GM19035 (cell line): Measurements from ENCODE around the gene ACTRT2.

Experiments
- ATAC-seq: cut with Tn5 transposase; IDR thresholded peaks from one replicate; pipeline ENCODE4 v1.9.1; 2021; ENCODE audit not compliant: unreplicated experiment

Gene ACTRT2

DNA sequence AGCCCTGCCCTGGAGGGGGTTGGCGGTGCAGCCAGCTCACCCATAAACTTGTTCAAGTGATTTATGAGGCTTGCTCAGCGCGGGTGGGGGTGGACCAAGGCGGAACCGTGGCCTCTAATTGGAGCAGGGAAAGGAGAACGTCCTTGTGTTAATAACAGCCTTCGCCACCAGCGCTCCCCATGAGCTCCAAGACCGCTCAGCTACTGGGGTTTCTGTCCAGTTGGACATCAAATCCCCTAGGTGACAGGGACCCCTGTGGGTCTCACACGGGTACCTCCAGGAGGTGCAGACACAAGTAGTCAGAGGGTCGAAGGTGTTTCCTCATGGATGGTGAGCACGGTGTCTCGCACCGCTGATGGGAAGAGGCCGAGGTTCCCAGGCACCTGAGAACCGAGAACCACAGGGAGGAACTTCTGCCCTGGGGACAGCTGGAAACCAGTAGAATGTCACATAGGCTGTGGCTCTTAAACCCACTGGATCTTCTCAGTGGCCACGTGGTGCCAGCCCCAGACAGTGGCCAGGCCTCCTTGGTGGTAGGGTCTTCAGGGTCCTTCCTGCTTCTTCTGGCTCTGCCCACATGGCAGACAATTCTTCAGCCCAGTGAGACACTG is 3.7 kb upstream of the ACTRT2 start:
- no peak for ATAC-seq

- no peak for ATAC-seq
These were observed 3.2 kb upstream of the ACTRT2 start for GRCh38 chr1:3018051-3018471.

GRCh38 chr1:3018576-3018975 is 2.7 kb upstream of the ACTRT2 start:
- no peak for ATAC-seq

- ATAC-seq = no peak
These were observed 2.2 kb upstream of the ACTRT2 start for GRCh38 chr1:3019007-3019515.

DNA sequence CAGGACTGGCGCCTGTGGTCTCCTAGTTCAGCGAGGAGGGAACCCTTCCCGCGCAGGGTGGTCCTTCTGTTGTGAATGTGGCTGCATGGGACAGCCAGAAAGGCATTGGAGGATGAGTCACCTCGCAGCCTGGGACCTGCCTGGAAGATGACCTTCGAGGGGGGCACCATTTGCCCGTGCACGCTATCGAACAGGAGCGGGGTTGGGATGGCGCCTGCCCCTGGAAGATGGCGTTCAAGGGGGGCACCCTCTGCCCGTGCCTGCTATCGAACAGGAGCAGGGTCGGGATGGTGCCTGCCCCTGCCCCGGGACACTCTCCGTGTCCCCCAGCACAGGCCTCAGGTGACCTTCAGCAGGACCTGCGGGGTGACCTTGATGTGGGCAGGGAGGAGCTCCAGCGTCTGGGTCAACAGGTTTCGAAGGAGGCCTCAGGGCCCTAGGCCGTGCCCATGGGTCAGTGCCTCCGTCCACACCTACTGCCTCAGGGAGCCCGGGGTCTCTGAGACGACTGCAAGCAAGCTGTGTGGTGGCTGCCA is 1.7 kb upstream of the ACTRT2 start:
- no peak for ATAC-seq

DNA sequence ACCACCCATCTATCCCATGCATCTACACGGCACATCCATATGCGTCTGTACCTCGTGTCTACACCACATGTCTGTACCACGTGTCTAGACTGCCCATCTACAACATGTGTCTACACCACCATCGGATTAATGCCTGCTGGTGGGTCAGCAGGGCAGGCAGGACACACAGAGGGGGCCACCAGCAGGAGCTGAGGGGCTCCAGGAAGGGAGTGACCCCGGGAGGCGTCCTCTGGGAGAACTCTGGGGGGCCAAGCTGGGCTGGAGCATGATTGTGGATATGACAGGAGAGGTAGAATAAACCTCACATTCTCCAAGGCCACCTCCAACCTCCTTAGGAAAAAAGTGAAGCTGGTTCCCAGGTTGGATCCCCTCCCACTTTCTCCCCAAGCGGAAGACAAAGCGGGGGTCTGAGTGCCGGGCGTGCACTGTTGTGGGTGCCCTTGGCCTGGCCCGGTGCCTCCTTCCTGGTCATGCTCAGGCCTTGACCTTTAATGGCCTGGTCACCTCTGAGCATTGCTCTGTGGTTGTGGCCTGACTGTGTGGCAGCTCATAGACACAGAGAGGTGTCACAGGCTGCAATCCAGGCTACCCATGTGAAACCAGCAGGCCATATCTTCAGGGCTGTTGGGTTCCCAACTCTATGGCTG is 881 bp upstream of the ACTRT2 start:
- no peak for ATAC-seq

- no peak for ATAC-seq
These were observed 634 bp downstream of the ACTRT2 start for GRCh38 chr1:3021801-3022401.

DNA sequence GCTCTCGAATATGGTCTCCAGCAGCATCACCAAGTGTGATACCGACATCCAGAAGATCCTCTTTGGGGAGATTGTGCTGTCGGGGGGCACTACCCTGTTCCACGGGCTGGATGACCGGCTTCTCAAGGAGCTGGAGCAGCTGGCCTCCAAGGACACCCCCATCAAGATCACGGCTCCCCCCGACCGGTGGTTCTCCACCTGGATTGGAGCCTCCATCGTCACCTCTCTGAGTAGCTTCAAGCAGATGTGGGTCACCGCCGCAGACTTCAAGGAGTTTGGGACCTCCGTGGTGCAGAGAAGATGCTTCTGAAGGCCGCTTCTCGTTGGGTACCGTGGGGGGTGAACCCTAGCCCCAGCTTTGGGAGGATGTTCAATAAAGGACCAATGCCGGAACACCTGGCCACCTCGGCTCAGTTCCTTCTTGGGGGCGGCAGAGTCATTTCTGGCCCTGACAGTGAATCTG is 1.3 kb downstream of the ACTRT2 start:
- no peak for ATAC-seq

DNA sequence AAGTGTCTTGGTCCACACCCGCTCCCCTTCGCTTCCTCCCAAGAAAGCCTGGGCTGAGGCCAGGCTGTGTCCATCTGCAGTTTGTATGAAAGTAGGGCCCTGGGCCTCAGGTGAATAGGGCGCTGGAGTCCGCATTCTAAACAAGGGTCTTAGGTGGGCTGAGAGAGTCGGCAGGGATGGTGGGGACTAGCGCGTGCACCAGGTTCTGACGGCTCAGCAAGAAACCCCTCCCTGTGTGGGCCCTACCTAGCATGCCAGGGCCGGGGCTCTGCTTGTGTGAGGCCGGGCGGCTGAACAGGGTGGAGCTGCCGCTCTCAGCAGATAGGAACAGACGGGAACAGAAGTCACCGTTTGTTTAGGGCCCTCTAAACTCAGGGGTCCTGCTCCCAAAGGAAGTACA is 1.7 kb downstream of the ACTRT2 start:
- no peak for ATAC-seq

DNA sequence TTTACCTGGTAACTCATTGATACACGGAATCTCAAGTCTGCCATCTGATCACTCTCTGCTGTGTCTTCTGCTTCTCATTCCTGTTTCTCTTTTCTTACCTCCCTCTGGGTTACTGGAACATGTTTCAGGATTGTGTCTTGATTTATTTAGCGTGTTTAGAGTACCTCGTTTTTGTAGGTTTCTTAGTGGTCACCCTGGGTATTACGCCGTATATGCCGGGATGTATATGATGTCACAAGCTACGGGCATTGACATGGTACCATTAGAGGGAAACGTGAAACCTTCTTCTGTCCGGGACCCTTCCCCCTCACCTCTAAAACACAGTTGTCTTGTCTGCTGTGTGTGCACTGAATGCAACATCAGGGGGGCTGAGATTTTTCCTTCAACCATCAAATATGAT is 2.8 kb downstream of the ACTRT2 start:
- ATAC-seq = no peak

- ATAC-seq = no peak
These were observed 3.3 kb downstream of the ACTRT2 start for GRCh38 chr1:3024588-3024987.

GRCh38 chr1:3026124-3026523 is 4.9 kb downstream of the ACTRT2 start:
- no peak for ATAC-seq

DNA sequence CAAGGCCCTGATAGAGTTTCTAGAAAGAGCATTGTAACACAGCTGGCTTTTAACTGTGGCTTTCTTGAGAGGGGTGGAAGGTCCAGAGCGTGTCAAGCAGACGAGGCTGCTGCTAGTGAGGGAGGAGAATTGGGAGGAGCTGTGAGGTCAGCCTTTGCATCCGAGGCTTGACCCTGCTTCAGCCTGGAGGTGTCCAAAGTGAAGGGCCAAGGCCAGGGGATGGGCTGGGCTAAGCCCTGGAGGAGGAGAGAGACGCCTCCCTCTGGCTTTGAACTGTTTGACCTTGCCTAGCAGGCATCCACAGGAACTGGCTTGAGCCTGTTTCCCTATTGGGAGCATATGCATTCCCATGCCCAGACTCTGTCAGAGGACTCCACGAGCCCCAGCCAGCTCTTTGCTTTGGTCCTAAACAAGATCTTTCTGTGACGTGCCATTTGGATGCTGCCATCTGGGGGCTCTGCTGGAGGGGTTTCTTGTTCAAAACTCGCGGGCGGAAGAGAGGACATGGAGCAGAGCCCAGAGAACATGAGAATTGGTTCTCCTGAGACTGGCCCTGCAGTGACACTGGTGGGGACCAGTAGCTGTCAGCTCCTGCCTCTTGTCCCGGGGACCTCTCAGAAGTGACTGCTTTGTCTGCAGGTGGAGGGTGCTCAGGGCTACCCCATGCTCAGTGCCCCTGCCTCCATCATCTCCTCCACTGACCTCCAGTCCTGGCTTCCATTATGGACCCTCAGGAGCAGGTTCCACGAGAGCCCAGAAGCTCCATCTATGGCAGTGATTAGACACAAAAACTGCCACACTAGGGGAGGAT is 5.5 kb downstream of the ACTRT2 start:
- no peak for ATAC-seq

DNA sequence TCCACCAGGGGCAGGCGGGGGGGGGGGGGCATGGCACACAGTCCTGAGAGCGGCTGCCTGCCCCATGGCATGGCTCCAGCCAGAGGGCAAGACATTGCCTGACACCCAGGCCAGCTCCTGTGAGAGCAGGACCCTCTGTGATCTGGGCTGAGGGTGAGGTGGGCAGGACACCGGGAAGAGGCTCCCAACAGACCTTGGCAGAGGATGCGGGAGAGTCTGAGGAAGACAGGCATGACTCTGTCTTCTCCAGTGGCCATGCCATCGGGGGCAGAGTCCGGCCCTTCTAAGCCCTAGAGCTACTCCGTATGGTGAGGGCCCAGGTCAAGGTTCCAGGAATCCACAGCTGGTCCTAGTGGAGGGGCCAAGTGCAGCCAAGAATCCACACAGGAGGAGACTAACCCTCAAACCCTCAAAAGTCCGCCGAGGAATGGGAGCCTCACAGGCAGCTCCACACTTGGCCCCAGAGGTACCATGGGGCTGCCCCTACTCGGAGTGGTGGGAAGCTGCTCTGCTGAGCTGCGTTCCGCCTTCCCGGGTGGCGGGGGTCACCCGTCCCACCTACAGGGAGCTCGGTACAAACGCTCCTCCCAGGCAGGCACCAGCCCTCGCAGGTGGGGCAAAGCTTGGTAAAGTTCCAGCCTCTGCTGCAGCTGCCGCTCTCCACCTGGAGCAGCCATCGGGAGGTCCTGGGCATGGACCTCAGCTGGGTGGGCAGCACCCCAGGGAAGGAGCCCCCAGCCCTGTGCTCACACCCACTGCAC is 6.5 kb downstream of the ACTRT2 start:
- no peak for ATAC-seq

DNA sequence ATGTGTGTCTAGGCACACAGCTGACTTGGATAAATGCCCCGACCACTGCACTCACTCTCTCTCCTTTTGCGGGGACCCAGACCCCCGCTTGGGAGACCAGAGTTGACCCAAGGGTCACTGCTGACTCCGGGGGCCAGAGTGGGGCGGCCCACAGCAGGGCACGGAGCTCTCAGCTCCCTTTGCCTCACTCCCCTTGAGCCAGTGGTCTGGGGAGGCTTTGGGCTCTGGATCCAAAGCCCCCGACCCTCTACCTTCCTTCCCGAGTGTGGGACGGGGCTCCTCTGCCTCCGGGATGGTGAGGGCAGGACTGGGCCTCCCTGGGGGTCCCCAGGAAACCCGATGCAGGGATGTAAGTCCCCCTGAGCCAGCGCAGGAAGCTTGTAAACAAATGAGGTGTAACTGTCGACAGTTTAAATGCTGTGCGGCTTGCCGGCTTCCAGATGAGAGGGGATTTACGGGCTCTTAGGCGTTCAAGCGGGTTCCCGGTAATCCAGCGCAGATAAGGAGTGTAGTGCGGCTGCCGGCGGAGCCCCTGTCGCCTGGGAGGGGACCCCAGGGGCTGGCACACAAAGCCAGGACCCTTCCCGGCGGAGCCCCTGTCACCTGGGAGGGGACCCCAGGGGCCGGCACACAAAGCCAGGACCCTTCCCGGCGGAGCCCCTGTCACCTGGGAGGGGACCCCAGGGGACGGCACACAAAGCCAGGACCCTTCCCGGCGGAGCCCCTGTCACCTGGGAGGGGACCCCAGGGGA is 7.4 kb downstream of the ACTRT2 start:
- no peak for ATAC-seq

- ATAC-seq = no peak
These were observed 8.3 kb downstream of the ACTRT2 start for GRCh38 chr1:3029481-3029961.

GRCh38 chr1:3029991-3030662 is 8.9 kb downstream of the ACTRT2 start:
- ATAC-seq = no peak

DNA sequence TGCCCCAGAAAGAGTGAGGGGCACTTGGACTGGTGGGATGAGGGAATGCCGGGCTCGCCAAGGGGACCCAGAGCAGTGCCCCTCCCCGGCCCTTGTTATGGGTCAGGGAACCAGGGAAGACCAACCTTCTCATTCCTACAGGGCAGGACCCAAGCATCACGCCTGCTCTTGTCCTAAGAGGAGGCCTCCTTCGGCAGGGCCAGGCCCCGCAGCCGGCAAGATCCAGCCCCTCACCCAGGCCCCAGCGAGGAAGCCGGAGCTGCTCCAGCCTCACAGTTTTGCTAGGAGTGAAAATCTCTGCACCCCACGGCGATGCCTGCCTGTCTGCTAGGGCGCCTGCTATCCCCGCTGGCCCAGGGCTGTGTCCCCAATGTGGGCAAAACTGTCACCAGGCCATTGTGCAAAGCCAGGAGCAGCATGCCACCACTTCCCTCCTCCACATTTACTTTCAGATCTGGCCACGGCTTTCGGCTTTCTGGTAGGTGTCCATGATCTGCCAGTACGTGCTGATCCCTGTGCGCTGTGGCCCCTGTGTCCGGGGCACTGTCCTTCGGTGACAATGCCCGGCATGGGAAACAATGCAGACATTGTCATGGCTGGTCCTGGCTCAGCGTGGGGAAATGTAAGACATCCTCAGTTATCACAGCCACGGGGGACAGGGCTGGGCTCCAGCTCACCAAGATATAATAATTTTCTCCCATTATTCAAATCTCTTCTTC is 9.6 kb downstream of the ACTRT2 start:
- no peak for ATAC-seq
